GM06990 (cell line): ENCODE measurements around the gene PTPRC.
A peak's percentile ranks its signal among the peaks of the same experiment; 100 is the strongest.

Experiments
- DNase-seq: peaks from one replicate; pipeline ENCODE4 v3.0.0-alpha.2; 2011; ENCODE audit not compliant: insufficient read length; ENCODE audit errors: extremely low read depth
- H3K27me3 ChIP-seq: replicated peaks from 2 replicates; pipeline ENCODE4 v1.6.0; 2011; ENCODE audit warnings: low read length; ENCODE audit not compliant: control insufficient read depth, insufficient read depth
- H3K36me3 ChIP-seq: 2 replicates; pipeline ENCODE4 v1.5.1; 2011; ENCODE audit warnings: low read length; ENCODE audit not compliant: control insufficient read depth, insufficient read depth
- H3K4me3 ChIP-seq: replicated peaks from 2 replicates; pipeline ENCODE4 v1.5.1; 2011; ENCODE audit warnings: low read depth, mild to moderate bottlenecking, control low read depth, low read length
- CTCF ChIP-seq: IDR thresholded peaks from 2 replicates; pipeline ENCODE4 v1.5.1; 2011; ENCODE audit warnings: low read length, control low read depth, mild to moderate bottlenecking, inconsistent platforms; ENCODE audit not compliant: insufficient read depth, poor library complexity, severe bottlenecking

The PTPRC gene

GRCh38 chr1:198636391-198636790 lies 2.4 kb upstream of the PTPRC start:
- Histone ChIP-seq H3K36me3 (no peaks in the 10 kb centered on the region), H3K4me3 (no peak overlapping the region), H3K27me3 (no peaks in the 10 kb centered on the region)
- no peak for DNase-seq
- TF ChIP-seq CTCF: no peak

- H3K27me3 ChIP-seq: no peaks in the 10 kb centered on the region
- DNase-seq: no peak
- no peak for TF ChIP-seq CTCF
- no peak overlapping the region for H3K4me3 ChIP-seq
- no peaks in the 10 kb centered on the region for H3K36me3 ChIP-seq
Observed at GRCh38 chr1:198637157-198637556, 1.7 kb upstream of the PTPRC start.

DNA sequence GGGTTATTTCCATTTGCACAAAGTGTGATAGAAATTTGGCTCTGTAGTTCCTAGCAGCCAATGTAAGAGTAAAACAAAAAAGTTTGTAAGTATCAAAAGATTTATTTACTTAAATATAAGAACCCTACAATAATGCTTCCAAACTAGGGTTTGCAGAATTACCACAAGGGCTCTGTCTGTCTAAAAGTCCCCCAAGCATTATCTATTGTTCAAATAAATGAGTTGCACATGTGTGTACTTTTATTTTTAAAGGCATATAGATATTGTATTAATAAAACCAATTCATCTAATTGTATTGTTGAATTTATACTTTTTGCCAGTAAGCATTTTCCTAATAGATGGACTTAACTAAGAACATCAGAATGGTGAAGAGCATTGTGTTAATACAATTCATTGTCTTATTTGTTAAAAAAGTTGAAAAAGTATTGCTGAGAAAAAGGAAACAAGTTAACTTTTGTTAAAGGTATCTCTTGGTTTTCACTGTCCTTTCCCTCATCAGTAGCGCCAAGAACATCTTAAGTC lies 863 bp upstream of the PTPRC start:
- no peak for TF ChIP-seq CTCF
- no peaks in the 10 kb centered on the region for H3K27me3 ChIP-seq
- H3K36me3 ChIP-seq: no peaks in the 10 kb centered on the region
- DNase-seq: peak; percentile 37
- H3K4me3 ChIP-seq: no peak overlapping the region

DNA sequence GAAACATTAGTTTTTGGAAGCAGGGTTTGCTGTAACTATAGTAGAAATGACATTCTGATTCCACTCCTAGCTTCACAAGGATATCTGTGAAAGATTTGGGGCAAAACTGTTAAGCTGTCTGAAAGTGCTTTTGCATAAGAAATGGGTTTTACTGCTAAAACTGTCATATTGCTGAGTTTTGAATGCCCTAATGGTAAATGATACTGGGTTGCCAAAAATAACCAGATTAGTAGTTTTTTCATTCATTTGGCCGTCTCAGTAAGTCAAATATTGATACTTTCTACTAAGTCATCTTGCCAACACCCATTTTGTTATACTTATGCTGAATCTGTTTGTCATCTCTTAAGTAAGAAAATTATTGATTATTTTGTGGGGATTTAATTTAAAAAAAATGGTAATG lies 399 bp upstream of the PTPRC start:
- Histone ChIP-seq H3K36me3 (no peaks in the 10 kb centered on the region), H3K4me3 (peak overlapping the region; percentile 14), H3K27me3 (no peaks in the 10 kb centered on the region)
- no peak for TF ChIP-seq CTCF
- DNase-seq: no peak

DNA sequence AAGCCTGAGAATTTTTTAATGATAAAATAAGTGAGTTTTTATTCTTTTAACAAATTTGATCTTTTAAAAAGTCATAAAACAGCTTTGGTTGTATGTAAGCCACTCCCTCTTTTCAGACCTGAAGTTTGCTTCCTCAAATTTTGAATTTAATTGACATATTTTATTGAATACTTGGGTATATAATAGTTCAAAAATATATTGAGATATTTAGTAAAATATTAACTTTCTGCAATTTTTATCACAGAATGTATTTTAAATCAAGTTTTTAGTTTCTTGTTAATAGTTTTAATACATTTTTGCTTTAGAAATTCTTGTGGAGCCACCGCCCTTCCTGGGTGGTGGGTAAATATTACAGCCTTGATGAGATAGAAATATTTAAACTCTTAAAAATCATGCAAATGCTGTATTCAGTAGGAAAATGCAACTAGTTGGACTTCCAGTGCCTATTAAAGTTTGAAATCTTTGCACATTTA lies 867 bp downstream of the PTPRC start:
- Histone ChIP-seq H3K36me3 (no peaks in the 10 kb centered on the region), H3K27me3 (no peaks in the 10 kb centered on the region), H3K4me3 (peak overlapping the region; percentile 80)
- no peak for TF ChIP-seq CTCF
- DNase-seq: no peak

GRCh38 chr1:198640174-198640573 lies 1.3 kb downstream of the PTPRC start:
- Histone ChIP-seq H3K4me3 (peak overlapping the region; percentile 80), H3K36me3 (no peaks in the 10 kb centered on the region), H3K27me3 (no peaks in the 10 kb centered on the region)
- no peak for DNase-seq
- no peak for TF ChIP-seq CTCF
